ENCODE results near the gene RPS6KA3. TPM values are rescaled to one million over a fixed set of nuclear protein-coding genes. Genes with fewer than 3 reads are reported as not detected.

Gene RPS6KA3
- total RNA-seq, 1 experiment from 2014 or later: 9.2 TPM

- Histone ChIP-seq H2BK5ac (ENCODE audit: insufficient read length, low read length) (no peak overlapping the region), H2AFZ (ENCODE audit: low read length) (no peak overlapping the region), H4K20me1 (ENCODE audit: control insufficient read depth, insufficient read depth, insufficient read length) (no peaks in the 10 kb centered on the region), H3K14ac (ENCODE audit: insufficient read depth, low read length) (peak overlapping the region; percentile 49; the same call in 1 of the 2 replicates), H3K9ac (ENCODE audit: extremely low read depth, insufficient read length, low read length) (peak overlapping the region; percentile 53), H2BK20ac (ENCODE audit: low read depth, low read length, poor library complexity, severe bottlenecking) (no peak overlapping the region), H3K4me2 (ENCODE audit: insufficient read depth, insufficient read length, low read length) (peak overlapping the region; percentile 64), H3K56ac (ENCODE audit: insufficient read length, low read depth, low read length) (no peak overlapping the region), H3T11ph (ENCODE audit: low read length) (no peak overlapping the region), H3K79me2 (ENCODE audit: insufficient read depth, low read length) (no peaks in the 10 kb centered on the region), H3K23me2 (ENCODE audit: insufficient read length, low read depth, low read length, poor library complexity, severe bottlenecking) (peaks cover 3% of the 10 kb centered on the region), H3K18ac (ENCODE audit: insufficient read length, low read depth, low read length) (no peak overlapping the region), H3K9me3 (ENCODE audit: control insufficient read depth, low read depth, low read length) (peaks cover 8% of the 10 kb centered on the region), H2BK12ac (ENCODE audit: insufficient read length, low read depth, low read length) (no peak overlapping the region), H4K91ac (ENCODE audit: insufficient read length, low read depth, low read length) (no peak overlapping the region), H2AK5ac (ENCODE audit: insufficient read length, low read length) (no peak overlapping the region), H3K4me1 (ENCODE audit: insufficient read depth, low read length) (no peaks in the 10 kb centered on the region), H4K5ac (ENCODE audit: insufficient read length, low read depth, low read length) (no peak overlapping the region), H3K27ac (ENCODE audit: insufficient read length, low read depth, low read length) (no peak overlapping the region), H3K4ac (ENCODE audit: low read depth, low read length) (no peak overlapping the region), H3K79me1 (ENCODE audit: insufficient read depth, low read depth, low read length, poor library complexity, severe bottlenecking) (no peaks in the 10 kb centered on the region), H4K8ac (replicated peaks; ENCODE audit: insufficient read length, low read depth, low read length) (no peak overlapping the region), H2BK15ac (ENCODE audit: low read depth, low read length) (no peak overlapping the region), H3K27me3 (ENCODE audit: insufficient read depth, low read length) (peaks cover 4% of the 10 kb centered on the region; the same call in 1 of the 2 replicates), H3K23ac (ENCODE audit: insufficient read length, low read depth, low read length) (no peak overlapping the region), H2BK120ac (ENCODE audit: low read depth, low read length, poor library complexity, severe bottlenecking) (no peak overlapping the region)
- peak; percentile 26 for DNase-seq
- no CpG with 5 or more reads among the region's 75 CpGs for WGBS (ENCODE audit: extremely low coverage, insufficient read length, low lambda C conversion rate)
- Mint-ChIP-seq H3K27me3 (ENCODE audit: low read depth) (peaks cover 42% of the 10 kb centered on the region), H3K4me1 (peaks cover 2 to 3% of the 10 kb centered on the region in 2 experiments; a peak in 3 of 4 replicates), H3K9me3 (peaks cover 33 to 54% of the 10 kb centered on the region in 2 experiments), H3K4me3 (peak overlapping the region; percentile 79 to 95), H3K27ac (no peak overlapping the region), H3K36me3 (ENCODE audit: insufficient read depth in 1 of 3, low read depth in 3 of 3) (peaks cover 0 to 6% (median 0%) of the 10 kb centered on the region in 3 experiments; a peak in 1 of 7 replicates)
- no peak for TF ChIP-seq CTCF (conservative IDR thresholded peaks at IDR 0.05)
Observed at GRCh38 chrX:20265726-20266681, 705 bp downstream of the RPS6KA3 start.
